H1 (cell line): ENCODE measurements around the gene TXN2. TPM values are rescaled to one million over a fixed set of nuclear protein-coding genes. Genes with fewer than 3 reads are reported as not detected.

Experiments used
- CTCF ChIA-PET: fragments of 300-600 bp; sonication (Branson Sonifier 250); formaldehyde crosslinking; loops from one replicate; lab custom pipeline; 2021; ENCODE audit not compliant: partially characterized antibody; lab: Charles Lee
- POLR2A ChIA-PET: fragments of 300-600 bp; sonication (Branson Sonifier 250); formaldehyde crosslinking; loops from one replicate; lab custom pipeline; 2021; ENCODE audit warnings: inconsistent platforms; ENCODE audit not compliant: partially characterized antibody; lab: Charles Lee
- DNase-seq, 2 experiments: peaks; one replicate each; pipeline versions ENCODE4 v3.0.0 to v3.0.0-alpha.2; 2010 to 2022; ENCODE audit warnings: low spot score in 2 of 2, low read depth in 1 of 2, mixed read lengths in 1 of 2
- FAIRE-seq: peaks from 2 replicates; lab custom pipeline; 2011; peaks lifted over from hg19 to GRCh38; lab: Jason Lieb, UNC
- H2AFZ ChIP-seq: 2 replicates; pipeline ENCODE4 v1.8.1; 2012; ENCODE audit warnings: low read length, inconsistent platforms
- H2AK5ac ChIP-seq: 2 replicates; pipeline ENCODE4 v1.6.1; 2013; ENCODE audit warnings: low read depth, low read length
- H2BK120ac ChIP-seq: replicated peaks from 2 replicates; pipeline ENCODE3; 2013; ENCODE audit warnings: low read depth, low read length, inconsistent platforms
- H2BK12ac ChIP-seq: 2 replicates; pipeline ENCODE4 v1.6.1; 2013; ENCODE audit warnings: low read depth, low read length
- H2BK15ac ChIP-seq: 2 replicates; pipeline ENCODE4 v1.6.1; 2013; ENCODE audit warnings: low read length
- H2BK20ac ChIP-seq: 2 replicates; pipeline ENCODE4 v1.6.1; 2013; ENCODE audit warnings: low read length
- H2BK5ac ChIP-seq: 2 replicates; pipeline ENCODE4 v1.6.1; 2013; ENCODE audit warnings: low read depth, low read length
- H3K14ac ChIP-seq: 2 replicates; pipeline ENCODE4 v1.6.1; 2013; ENCODE audit warnings: inconsistent platforms; ENCODE audit not compliant: insufficient read length
- H3K18ac ChIP-seq: 2 replicates; pipeline ENCODE4 v1.6.1; 2013; ENCODE audit warnings: low read length; ENCODE audit errors: extremely low read depth
- H3K23ac ChIP-seq: 2 replicates; pipeline ENCODE4 v1.6.1; 2013; ENCODE audit warnings: inconsistent platforms; ENCODE audit not compliant: insufficient read length
- H3K23me2 ChIP-seq: 2 replicates; pipeline ENCODE4 v1.6.1; 2013; ENCODE audit warnings: low read depth, low read length
- H3K27ac ChIP-seq: 2 replicates; pipeline ENCODE4 v1.6.1; 2011; ENCODE audit warnings: low read depth, low read length, inconsistent platforms
- H3K27me3 ChIP-seq, 4 experiments: replicated peaks in 1 of 4; 1 replicate in 1 of 4; 2 replicates in 3 of 4; pipeline versions ENCODE4 v1.6.1 to v1.8.1; 2011 to 2013; ENCODE audit warnings: low read length in 3 of 4, mild to moderate bottlenecking in 3 of 4, inconsistent platforms in 2 of 4, mixed read lengths in 2 of 4, moderate library complexity in 1 of 4; ENCODE audit not compliant: control insufficient read depth in 3 of 4, insufficient read depth in 3 of 4; ENCODE audit errors: extremely low read depth in 1 of 4
- H3K36me3 ChIP-seq, 4 experiments: 2 replicates each; pipeline versions ENCODE4 v1.6.1 to v1.8.1; 2011 to 2013; ENCODE audit warnings: mild to moderate bottlenecking in 4 of 4, low read length in 3 of 4, moderate library complexity in 2 of 4, control low read depth in 1 of 4, inconsistent platforms in 1 of 4; ENCODE audit not compliant: insufficient read depth in 4 of 4, control insufficient read depth in 2 of 4
- H3K4ac ChIP-seq: replicated peaks from 2 replicates; pipeline ENCODE3; 2013; ENCODE audit warnings: low read length, low read depth, mixed read lengths, inconsistent platforms; ENCODE audit not compliant: insufficient read length
- H3K4me1 ChIP-seq, 4 experiments: replicated peaks in 1 of 4; 1 replicate in 1 of 4; 2 replicates in 3 of 4; pipeline versions ENCODE4 v1.6.1 to v1.8.1; 2011 to 2013; ENCODE audit warnings: low read length in 3 of 4, inconsistent platforms in 2 of 4, mixed read lengths in 1 of 4; ENCODE audit not compliant: insufficient read depth in 4 of 4, control insufficient read depth in 3 of 4
- H3K4me2 ChIP-seq, 2 experiments: 2 replicates each; pipeline versions ENCODE4 v1.6.1 to v1.8.1; 2011 to 2013; ENCODE audit warnings: low read depth in 2 of 2, low read length in 2 of 2, control low read depth in 1 of 2, inconsistent platforms in 1 of 2, mild to moderate bottlenecking in 1 of 2; ENCODE audit not compliant: insufficient read depth in 1 of 2
- H3K4me3 ChIP-seq, 4 experiments: fragments of 200-600, 300-600 bp in 1 of 4; sonication (generic), shearing (Covaris generic), sonication (Bioruptor Twin) in 1 of 4; 2 replicates each; pipeline versions ENCODE4 v1.5.1 to v1.8.1; 2011 to 2016; ENCODE audit warnings: low read length in 4 of 4, low read depth in 3 of 4, control low read depth in 2 of 4, inconsistent platforms in 2 of 4, mild to moderate bottlenecking in 2 of 4, mixed read lengths in 1 of 4, moderate library complexity in 1 of 4; ENCODE audit not compliant: insufficient read depth in 2 of 4; ENCODE audit errors: extremely low read depth in 1 of 4
- H3K56ac ChIP-seq: replicated peaks from 2 replicates; pipeline ENCODE3; 2013; ENCODE audit warnings: low read depth, mild to moderate bottlenecking, mixed read lengths, low read length, inconsistent platforms; ENCODE audit not compliant: insufficient read length
- H3K79me1 ChIP-seq: 2 replicates; pipeline ENCODE4 v1.6.1; 2013; ENCODE audit warnings: low read depth, low read length, control low read depth
- H3K79me2 ChIP-seq, 2 experiments: 2 replicates each; pipeline versions ENCODE4 v1.6.1 to v1.8.1; 2012 to 2013; ENCODE audit warnings: low read length in 2 of 2, mild to moderate bottlenecking in 2 of 2, inconsistent platforms in 1 of 2; ENCODE audit not compliant: insufficient read depth in 2 of 2, control insufficient read depth in 1 of 2
- H3K9ac ChIP-seq, 4 experiments: replicated peaks in 1 of 4; 1 replicate in 1 of 4; 2 replicates in 3 of 4; pipeline versions ENCODE4 v1.6.1 to v1.8.1; 2011 to 2013; ENCODE audit warnings: low read depth in 3 of 4, low read length in 3 of 4, control low read depth in 2 of 4, mild to moderate bottlenecking in 2 of 4, moderate library complexity in 2 of 4, inconsistent platforms in 1 of 4; ENCODE audit errors: extremely low read depth in 1 of 4
- H3K9me3 ChIP-seq, 2 experiments: 2 replicates each; pipeline versions ENCODE4 v1.6.1 to v1.8.1; 2012 to 2013; ENCODE audit warnings: mild to moderate bottlenecking in 2 of 2, moderate library complexity in 2 of 2, control low read depth in 1 of 2, inconsistent platforms in 1 of 2, low read depth in 1 of 2, low read length in 1 of 2, mixed read lengths in 1 of 2; ENCODE audit not compliant: insufficient read depth in 2 of 2
- H4K20me1 ChIP-seq, 2 experiments: replicated peaks in 1 of 2; 2 replicates each; pipeline versions ENCODE3 to v1.8.1; 2011 to 2013; ENCODE audit warnings: inconsistent platforms in 2 of 2, low read length in 2 of 2, mild to moderate bottlenecking in 1 of 2; ENCODE audit not compliant: insufficient read depth in 2 of 2, control insufficient read depth in 1 of 2
- H4K5ac ChIP-seq: 2 replicates; pipeline ENCODE4 v1.6.1; 2013; ENCODE audit warnings: low read length, low read depth, mixed read lengths, inconsistent platforms; ENCODE audit not compliant: insufficient read length
- H4K8ac ChIP-seq: 2 replicates; pipeline ENCODE4 v1.8.0; 2013; ENCODE audit warnings: mild to moderate bottlenecking, moderate library complexity, low read length, inconsistent platforms; ENCODE audit not compliant: insufficient read depth; ENCODE audit errors: extremely low read depth
- H4K91ac ChIP-seq: replicated peaks from 2 replicates; pipeline ENCODE3; 2013; ENCODE audit warnings: low read length, mixed read lengths, inconsistent platforms; ENCODE audit not compliant: insufficient read length
- KDM4A ChIP-seq: IDR thresholded peaks from one replicate; pipeline ENCODE4 v1.7.1; 2012; ENCODE audit warnings: low read depth, mild to moderate bottlenecking, moderate library complexity, low read length, inconsistent platforms; ENCODE audit not compliant: severe bottlenecking
- PHF8 ChIP-seq: fragments of 200-600 bp; sonication (generic); conservative IDR thresholded peaks from 2 replicates; pipeline ENCODE4 v1.7.1; 2012; ENCODE audit warnings: low read depth, mild to moderate bottlenecking, inconsistent platforms, low read length, moderate library complexity
- RFX5 ChIP-seq: IDR thresholded peaks from 2 replicates; pipeline ENCODE4 v1.6.1; 2011; ENCODE audit warnings: low read depth, low read length, improper control_type of control experiment, borderline replicate concordance
- TAF1 ChIP-seq: IDR thresholded peaks from 2 replicates; pipeline ENCODE4 v1.6.1; 2011; ENCODE audit warnings: mild to moderate bottlenecking, low read depth, low read length
- WGBS, 2 experiments: shearing (Covaris generic) in 1 of 2; methylation state at CpG; one replicate each; pipeline versions ENCODE4 v1.1.6 to v1.1.7; 2013 to 2015; ENCODE audit warnings: low lambda C conversion rate in 2 of 2, mixed read lengths in 2 of 2, inconsistent platforms in 1 of 2, low coverage in 1 of 2, missing lambda C conversion rate in 1 of 2; ENCODE audit not compliant: insufficient replicate concordance in 2 of 2, insufficient coverage in 1 of 2, insufficient read length in 1 of 2; ENCODE audit errors: extremely low coverage in 1 of 2, missing lambda C conversion rate in 1 of 2; 5-methylcytosine and 5-hydroxymethylcytosine counted together
- polyA plus RNA-seq, 7 experiments: library from polyadenylated mRNA; depleted of rRNA in 3 of 7; stranded (reverse) in 5 of 7; unstranded in 2 of 7; fragments of >200 nt in 5 of 7; fragments of 200-250 nt in 2 of 7; gene quantifications; 1 replicate in 5 of 7; 2 replicates in 1 of 7; 4 replicates in 1 of 7; pipeline versions ENCODE4 v1.2.1 to v1.2.3, GENCODE V29; 2011 to 2013; ENCODE audit warnings: missing spikeins in 2 of 7, mixed read lengths in 2 of 7
- total RNA-seq: library from RNA; stranded (reverse); fragmentation: NEBNext Ultra II Directional; extraction: Animal tissue kit (Norgen Biotek cat#: 25700); gene quantifications from 2 replicates; pipeline ENCODE4 v1.2.1, GENCODE V29; 2021
- TF ChIP-seq, protein P1 (sequence below), 3 experiments: IDR thresholded peaks; 1 replicate in 2 of 3; 2 replicates in 1 of 3; pipeline versions ENCODE4 v1.5.1 to v1.6.1; 2011; ENCODE audit warnings: low read length in 3 of 3, mild to moderate bottlenecking in 3 of 3, inconsistent platforms in 2 of 3, low read depth in 1 of 3, moderate library complexity in 1 of 3; ENCODE audit not compliant: insufficient read depth in 1 of 3; ENCODE audit errors: control extremely low read depth in 1 of 3

Gene TXN2
- total and polyA plus RNA-seq, 2 of the 8 experiments (the other 6 are each of a cell fraction or from before 2014, with no cell fraction given) = 47.5 to 116 TPM

DNA sequence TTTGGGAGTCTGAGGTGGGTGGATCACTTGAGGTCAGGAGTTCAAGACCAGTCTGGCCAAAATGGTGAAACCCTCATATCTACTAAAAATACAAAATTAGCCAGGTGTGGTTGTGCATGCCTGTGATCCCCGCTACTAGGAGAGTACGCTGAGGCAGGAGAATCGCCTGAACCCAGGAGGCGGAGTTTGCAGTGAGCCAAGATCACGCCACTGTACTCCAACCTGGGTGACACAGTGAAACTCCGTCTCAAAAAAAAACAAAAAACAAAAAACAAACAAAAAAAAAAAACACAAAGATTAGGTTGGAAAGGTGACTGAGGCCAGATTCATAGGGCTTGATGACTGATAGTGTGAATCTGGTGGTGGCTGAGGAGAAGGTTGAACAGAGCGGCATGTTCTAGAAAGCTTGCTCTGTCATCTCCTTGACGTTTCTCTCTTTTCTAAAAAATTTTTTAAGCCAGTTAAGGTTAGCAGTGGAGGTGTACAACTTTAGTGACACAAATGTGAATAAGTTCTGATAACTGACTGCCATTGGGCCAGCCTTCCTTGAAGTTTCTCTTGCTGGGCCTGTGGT lies 40.9 kb downstream of the TXN2 start:
- H4K91ac ChIP-seq = no peak overlapping the region
- H4K5ac ChIP-seq = no peak overlapping the region
- H3K27me3 ChIP-seq = no peaks in the 10 kb centered on the region
- no peaks in the 10 kb centered on the region for H3K9me3 ChIP-seq
- H2AFZ ChIP-seq = no peak overlapping the region
- no peak overlapping the region for H3K18ac ChIP-seq
- H2AK5ac ChIP-seq = no peak overlapping the region
- H3K4me2 ChIP-seq = no peak overlapping the region
- H3K56ac ChIP-seq = no peak overlapping the region
- POLR2A ChIA-PET = interaction anchor here (0.8 kb wide), 1 partner anchor 30 kb away, joined by 3 read pairs; no protein-coding TSS in a partner anchor
- no peak overlapping the region for H3K23ac ChIP-seq
- TF ChIP-seq TAF1 = no peak
- TF ChIP-seq, protein P1, sequence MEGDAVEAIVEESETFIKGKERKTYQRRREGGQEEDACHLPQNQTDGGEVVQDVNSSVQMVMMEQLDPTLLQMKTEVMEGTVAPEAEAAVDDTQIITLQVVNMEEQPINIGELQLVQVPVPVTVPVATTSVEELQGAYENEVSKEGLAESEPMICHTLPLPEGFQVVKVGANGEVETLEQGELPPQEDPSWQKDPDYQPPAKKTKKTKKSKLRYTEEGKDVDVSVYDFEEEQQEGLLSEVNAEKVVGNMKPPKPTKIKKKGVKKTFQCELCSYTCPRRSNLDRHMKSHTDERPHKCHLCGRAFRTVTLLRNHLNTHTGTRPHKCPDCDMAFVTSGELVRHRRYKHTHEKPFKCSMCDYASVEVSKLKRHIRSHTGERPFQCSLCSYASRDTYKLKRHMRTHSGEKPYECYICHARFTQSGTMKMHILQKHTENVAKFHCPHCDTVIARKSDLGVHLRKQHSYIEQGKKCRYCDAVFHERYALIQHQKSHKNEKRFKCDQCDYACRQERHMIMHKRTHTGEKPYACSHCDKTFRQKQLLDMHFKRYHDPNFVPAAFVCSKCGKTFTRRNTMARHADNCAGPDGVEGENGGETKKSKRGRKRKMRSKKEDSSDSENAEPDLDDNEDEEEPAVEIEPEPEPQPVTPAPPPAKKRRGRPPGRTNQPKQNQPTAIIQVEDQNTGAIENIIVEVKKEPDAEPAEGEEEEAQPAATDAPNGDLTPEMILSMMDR (IDR thresholded peaks at IDR 0.05; ENCODE audit: control extremely low read depth in 1 of 3, insufficient read depth in 1 of 3, low read depth in 1 of 3, low read length in 3 of 3) = no peak
- no peak for TF ChIP-seq PHF8
- TF ChIP-seq KDM4A = no peak
- TF ChIP-seq RFX5 = no peak
- H4K8ac ChIP-seq = no peak overlapping the region
- no peaks in the 10 kb centered on the region for H3K36me3 ChIP-seq
- no peak overlapping the region for H2BK15ac ChIP-seq
- no peak overlapping the region for H2BK5ac ChIP-seq
- H3K4me3 ChIP-seq = no peak overlapping the region
- no peak overlapping the region for H3K4ac ChIP-seq
- FAIRE-seq = no peak
- H3K23me2 ChIP-seq = no peaks in the 10 kb centered on the region
- H2BK12ac ChIP-seq = no peak overlapping the region
- no peaks in the 10 kb centered on the region for H4K20me1 ChIP-seq
- H3K27ac ChIP-seq = no peak overlapping the region
- no peaks in the 10 kb centered on the region for H3K79me1 ChIP-seq
- no peak overlapping the region for H3K9ac ChIP-seq
- H3K4me1 ChIP-seq = peaks cover 5 to 9% (median 7%) of the 10 kb centered on the region in 4 experiments; a peak in 6 of 7 replicates
- DNase-seq = no peak
- no peak overlapping the region for H2BK20ac ChIP-seq
- H3K79me2 ChIP-seq = no peaks in the 10 kb centered on the region
- no peak overlapping the region for H3K14ac ChIP-seq
- no peak overlapping the region for H2BK120ac ChIP-seq
- CTCF ChIA-PET = interaction anchor here (1.1 kb wide), 2 partner anchors 30 to 46 kb away, joined by 3 to 4 read pairs; no protein-coding TSS in a partner anchor
- WGBS, 2 experiments = 91% methylated on average over 8 of the region's 8 CpGs; no CpG with 5 or more reads in 1 of the 2 experiments
